ENCODE data around the gene RIC8B. TPM values are rescaled to one million over a fixed set of nuclear protein-coding genes. Genes with fewer than 3 reads are reported as not detected.
"Not testable (repeated sequence)": the region's sequence is repeated elsewhere in the genome, so short reads cannot be mapped to it uniquely, and the experiment has no call there.

Gene RIC8B, protein sequence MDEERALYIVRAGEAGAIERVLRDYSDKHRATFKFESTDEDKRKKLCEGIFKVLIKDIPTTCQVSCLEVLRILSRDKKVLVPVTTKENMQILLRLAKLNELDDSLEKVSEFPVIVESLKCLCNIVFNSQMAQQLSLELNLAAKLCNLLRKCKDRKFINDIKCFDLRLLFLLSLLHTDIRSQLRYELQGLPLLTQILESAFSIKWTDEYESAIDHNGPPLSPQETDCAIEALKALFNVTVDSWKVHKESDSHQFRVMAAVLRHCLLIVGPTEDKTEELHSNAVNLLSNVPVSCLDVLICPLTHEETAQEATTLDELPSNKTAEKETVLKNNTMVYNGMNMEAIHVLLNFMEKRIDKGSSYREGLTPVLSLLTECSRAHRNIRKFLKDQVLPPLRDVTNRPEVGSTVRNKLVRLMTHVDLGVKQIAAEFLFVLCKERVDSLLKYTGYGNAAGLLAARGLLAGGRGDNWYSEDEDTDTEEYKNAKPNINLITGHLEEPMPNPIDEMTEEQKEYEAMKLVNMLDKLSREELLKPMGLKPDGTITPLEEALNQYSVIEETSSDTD
- polyA plus RNA-seq (ENCODE audit: insufficient read length in 3 of 3): 10 to 100 TPM; 23.8 to 30.3 (median 26.7) TPM

DNA sequence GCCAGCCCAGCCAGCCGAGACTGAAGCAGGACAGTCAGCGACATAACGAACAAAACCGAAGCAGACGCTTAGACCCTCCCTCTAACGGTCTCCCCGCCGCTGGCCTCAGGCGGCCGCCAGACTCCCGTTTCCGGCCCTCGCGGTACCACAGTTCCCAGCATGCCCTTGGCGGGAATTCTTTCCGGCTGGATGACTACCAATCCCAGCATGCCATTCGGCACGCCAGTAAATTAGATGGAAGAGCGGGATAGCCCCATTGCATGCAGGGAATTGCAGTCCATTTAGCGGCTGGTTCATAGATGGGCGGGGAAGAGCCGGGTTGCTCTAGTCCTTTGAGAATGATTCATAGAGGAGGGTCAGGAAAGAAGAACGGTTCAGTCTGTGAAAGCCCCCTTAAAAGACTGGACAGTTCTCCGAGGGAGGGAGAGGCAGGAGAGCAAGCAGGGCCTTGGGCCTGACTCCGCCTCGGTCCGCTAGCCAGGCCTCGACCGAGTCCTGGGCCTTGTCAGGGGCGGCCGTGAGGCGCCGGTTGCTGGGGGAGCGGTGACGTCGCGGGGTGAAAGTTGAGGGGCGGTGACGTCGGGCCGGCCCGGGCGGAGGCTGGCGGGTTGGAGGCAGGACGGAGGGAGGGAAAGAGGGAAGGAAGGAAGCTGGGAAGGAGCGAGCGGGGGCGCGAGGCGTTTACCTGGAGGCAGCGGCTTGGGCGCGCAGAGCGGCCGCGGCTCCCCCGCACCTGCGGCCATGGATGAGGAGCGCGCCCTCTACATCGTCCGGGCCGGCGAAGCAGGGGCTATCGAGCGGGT is at the start of gene RIC8B:
Gene RIC8B (plus strand): TSS at position 678 of the 803 bp plus-strand sequence. CDS start 64 bp downstream, at position 742.
- peak; percentile 97 to 98 (median 98) for DNase-seq (ENCODE audit: low read depth in 3 of 3, low spot score in 2 of 3)

DNA sequence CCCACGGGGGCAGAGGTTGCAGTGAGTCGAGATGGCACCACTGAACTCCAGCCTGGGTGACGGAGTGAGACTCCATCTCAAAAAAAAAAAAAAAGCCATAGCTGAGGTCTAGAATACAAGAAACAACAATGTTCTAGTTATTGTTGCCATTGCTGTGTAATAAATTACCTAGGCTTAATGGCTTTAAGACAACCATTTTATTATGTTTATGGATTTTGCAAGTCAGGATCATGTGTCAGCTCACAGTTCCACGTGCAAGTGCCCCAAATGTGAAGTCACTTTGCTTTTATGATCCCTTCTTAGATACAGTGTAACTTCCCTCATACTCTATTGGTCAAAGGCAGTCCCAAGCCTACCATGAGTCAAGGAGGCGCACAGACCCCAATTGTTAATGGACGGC is 49.5 kb upstream of the RIC8B start:
- no peak for DNase-seq (ENCODE audit: low read depth in 3 of 3, low spot score in 2 of 3)

DNA sequence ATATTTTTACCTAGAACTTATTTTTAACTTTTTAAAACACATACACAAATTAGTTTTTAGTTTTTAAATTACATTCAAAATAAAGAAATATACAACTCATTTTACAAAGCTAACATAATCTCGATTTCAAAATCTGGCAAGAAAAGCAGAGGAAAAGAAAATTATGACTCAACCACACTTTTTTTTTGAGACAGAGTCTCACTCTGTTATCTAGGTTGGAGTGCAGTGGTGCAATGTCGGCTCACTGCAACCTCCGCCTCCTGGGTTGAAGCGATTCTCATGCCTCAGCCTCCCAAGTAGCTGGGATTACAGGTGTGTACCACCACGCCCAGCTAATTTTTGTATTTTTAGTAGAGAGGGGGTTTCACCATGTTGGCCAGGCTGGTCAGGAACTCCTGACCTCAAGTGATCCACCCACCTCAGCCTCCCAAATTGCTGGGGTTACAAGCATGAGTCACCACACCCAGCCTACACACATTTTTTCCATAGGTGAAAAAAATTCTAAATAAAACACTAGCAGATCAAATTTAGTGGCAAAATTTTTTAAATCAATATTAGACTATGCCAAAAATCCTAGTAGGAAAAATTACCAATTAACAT is 47.8 kb upstream of the RIC8B start:
- DNase-seq (ENCODE audit: low read depth in 3 of 3, low spot score in 2 of 3): not testable (repeated sequence)

DNA sequence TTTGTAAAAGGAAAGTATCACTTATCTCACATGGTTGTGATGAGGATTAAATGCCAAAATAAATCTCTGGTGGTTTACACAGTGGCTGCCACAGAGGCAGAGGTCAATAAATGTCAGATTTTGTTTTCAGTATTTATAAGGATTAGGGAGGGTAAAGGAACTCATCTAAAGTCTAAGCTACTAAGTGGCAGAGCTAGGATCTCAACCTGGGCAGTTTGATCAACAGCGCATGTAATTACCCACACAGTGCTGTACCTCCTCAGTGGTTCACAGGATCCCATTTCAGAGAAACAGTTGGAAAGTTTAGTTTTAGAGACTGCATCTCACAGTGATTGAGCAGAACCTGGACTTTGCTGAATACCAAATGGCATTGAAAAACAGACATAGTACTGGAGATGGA is 44.9 kb upstream of the RIC8B start:
- peak in 2 of 3 donors; percentile 17 to 26 for DNase-seq (ENCODE audit: low read depth in 3 of 3, low spot score in 2 of 3)

DNA sequence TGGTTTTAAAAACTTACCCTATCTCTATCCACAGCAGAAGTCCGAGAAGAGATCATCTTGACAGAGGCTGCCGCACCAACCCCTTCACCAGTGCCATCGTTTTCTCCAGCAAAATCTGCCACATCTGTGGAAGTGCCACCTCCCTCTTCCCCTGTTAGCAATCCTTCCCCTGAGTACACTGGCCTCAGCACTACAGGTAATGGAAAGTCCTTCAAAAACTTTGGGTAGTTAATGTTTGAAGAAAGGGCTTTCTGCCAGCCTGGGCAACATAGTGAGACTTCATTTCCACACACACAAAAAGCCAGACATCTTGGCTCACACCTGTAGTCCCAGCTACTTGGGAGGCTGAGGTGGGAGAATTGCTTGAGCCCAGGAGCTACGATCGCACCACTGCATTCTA is 41.6 kb upstream of the RIC8B start:
- DNase-seq (ENCODE audit: low read depth in 3 of 3, low spot score in 2 of 3): no peak

DNA sequence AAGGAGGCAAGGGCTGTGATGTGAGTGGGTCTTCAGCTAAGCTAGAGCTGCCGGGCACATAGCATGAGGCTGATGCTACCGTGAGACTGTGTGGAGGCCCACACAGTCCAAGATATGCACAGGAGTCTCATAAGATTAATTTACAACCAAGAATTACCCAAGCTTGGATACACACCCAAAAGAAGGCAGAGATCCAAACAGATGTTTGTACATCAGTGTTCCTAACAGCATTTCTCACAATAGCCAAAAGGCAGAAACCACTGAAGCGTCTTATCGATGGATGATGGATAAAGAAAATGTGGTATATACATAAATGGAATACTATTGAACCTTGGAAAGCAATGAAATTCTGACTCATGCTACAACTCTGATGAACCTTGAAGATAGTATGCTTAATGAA is 40.8 kb upstream of the RIC8B start:
- DNase-seq (ENCODE audit: low read depth in 3 of 3, low spot score in 2 of 3): no peak

DNA sequence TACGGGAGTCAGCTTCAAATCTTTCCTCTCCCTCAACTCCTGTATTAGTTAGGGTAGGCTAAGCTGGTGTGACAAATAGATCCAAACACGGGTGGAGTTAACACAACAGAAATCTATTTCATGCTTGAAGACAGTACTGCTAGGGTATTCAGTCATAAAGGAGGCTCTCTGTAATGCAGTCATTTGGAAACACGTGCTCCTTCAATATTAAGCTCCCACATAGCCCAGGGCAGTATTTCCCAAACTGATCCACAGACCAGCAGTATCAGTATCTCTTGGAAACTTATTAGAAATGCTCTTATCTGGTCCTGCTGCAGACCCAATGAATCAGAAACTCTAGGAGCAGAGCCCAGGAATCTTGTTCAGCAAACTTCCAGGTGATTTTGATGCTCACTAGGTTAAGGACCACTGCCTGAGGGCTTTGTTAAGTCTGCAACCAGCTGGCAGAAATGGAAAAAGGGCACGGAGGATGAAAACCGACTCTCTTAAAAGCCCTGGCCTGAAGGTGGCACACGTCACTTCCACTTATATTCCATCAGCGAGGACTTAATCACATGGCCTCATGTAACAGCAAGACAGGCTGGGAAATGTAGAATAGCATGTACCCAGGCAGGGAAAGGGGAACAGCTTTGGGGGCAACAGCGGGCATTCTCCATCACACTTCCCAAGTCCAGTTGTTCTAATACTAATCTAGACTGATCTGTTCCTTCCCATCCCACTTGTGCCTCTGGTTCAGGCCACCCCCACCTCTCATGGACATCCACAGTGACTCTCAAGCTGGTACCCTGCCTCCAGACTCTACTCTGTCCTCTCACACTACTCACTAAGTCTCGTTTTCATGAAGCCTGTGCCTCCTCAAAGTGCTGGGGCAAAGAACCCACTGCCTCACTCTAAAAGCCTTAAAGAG is 38.2 kb upstream of the RIC8B start:
- DNase-seq (ENCODE audit: low read depth in 3 of 3, low spot score in 2 of 3): no peak

DNA sequence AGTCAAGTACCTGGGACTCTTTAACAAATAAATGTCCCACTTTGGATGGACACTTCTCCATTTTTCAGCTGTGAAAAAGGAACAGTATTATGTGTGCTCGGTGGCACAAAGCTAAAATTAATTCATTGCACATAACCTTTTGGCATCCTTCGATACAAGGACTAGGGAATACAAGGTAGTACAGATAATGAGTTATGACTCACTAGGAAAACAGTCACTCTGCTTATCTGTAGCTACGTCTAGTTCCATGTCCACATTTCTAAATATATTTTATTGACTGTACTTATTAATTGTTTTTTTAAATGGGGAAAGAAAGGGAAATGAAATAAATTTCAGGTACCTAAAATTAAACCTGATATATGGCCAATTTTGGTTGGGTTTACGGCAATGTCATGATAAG is 35.2 kb upstream of the RIC8B start:
- DNase-seq (ENCODE audit: low read depth in 3 of 3, low spot score in 2 of 3): no peak

DNA sequence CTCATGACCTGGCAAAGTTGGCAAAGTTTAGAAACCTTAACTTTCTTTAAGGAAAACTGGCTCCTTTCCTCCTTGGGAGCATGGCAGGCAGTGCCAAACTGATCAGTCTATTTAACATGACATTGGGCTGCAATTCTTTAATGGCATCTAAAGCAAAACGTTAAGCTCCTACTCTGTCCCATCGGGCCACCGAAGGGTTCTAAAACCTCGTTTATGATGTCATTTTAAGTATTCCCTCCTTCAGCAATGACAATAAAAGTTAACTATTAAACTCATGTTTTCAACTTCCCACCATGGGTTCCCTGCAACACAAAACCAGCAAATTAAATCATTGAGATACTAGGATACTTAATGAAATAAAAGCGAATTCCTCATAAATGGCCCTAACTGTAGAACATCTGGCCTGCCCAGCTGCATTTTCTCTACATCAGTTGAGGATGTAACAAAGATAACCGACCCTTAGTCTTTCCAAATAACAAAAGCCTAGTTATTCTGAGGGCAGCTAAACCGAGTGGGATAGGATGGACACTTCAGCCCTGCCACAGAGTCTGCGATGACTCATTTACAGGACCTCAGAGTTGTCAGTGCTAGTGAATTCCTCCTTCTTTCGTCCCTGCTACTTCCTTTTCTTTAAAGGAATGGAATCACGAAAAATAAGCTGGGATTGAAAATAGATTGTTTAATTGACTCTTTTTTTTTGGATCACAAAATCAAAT is 34.5 kb upstream of the RIC8B start:
- DNase-seq (ENCODE audit: low read depth in 3 of 3, low spot score in 2 of 3): no peak

DNA sequence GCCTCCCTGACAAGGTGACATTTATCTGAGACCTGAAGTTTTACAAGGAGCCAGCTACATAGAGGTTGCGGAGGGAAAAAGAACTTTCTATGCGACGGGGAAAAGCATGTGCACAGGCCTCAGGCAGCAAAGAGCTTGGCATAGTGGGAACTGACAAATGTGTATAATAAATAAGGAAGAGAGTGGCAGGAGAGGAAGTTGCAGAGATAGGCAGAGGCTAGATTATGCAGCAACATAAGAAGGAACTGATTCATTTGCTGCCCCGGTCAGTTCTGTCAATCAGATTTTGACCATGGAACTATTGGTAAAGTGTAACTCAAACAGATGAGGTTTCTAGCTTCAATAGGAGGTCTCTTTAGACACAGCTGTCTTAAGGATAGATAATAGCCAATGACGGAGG is 33.7 kb upstream of the RIC8B start:
- no peak for DNase-seq (ENCODE audit: low read depth in 3 of 3, low spot score in 2 of 3)

DNA sequence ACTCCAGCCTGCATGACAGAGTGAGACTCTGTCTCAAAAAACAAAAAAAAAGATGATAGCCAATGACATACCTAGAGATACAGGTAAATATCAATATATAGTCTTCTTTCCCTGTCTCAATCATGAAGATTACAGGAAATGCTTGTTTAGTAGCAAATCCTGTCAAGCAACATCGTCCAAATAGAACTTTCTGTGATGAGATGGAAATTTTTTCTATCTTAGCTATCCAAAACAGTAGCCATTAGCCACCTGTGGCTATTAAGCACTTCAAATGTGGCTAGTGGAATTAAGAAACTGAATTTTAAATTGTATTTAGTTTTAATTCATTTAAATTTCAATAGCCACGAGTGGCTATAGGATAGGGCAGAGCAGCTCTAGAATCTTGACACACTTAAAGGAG is 33.2 kb upstream of the RIC8B start:
- DNase-seq (ENCODE audit: low read depth in 3 of 3, low spot score in 2 of 3): no peak

DNA sequence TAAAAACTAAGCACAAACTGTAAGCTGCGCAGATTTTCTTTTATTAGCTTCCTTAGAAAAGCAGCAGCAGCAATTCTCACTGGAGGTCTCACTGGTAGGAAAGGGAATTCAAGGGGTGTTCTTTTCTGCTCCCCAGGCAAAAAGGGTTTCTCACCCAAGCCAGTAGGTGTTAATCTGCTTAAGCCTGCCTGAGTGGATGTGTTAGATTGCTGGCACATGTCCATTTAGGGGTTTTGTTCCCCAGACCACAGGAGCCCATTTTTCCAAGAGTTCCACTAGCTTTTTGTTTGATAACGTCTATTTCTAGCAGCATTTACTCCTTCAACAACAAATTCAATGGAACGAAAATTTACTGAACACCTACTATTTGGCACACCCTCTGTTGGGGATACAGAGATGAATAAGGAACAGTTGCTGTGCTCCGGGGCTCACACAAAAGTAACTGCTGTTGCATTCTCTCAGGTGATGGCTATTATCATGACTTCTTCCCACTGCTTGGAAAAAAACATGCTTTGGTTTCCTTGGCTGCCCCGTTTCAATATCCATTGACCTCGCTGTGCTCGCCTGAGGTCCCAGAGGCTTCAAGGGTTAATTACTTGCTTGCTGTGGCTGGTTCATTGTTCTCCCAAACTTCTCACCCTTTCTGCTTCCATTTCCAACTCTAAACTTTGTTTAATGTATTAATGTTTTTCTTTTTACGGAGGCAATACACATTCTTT is 31.1 kb upstream of the RIC8B start:
- no peak for DNase-seq (ENCODE audit: low read depth in 3 of 3, low spot score in 2 of 3)

DNA sequence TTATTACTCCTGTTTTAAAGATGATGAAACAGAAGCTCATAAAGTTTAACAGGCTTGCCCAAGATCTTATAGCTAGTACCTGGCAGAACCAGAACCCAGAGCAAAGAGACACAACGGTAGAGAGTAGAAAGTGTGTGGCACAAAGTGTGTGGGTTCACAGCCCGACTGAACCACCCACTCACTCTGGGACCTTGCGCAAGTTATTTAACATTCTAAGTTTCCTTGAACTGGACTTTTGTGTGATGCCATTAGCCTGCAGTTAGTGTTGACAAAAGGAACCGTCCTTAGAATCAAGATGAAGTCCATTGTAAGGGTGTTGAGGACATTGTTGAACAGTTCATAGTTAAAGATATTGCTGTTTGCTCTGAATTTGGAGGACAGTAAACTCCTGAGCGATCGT is 29.9 kb upstream of the RIC8B start:
- no peak for DNase-seq (ENCODE audit: low read depth in 3 of 3, low spot score in 2 of 3)

DNA sequence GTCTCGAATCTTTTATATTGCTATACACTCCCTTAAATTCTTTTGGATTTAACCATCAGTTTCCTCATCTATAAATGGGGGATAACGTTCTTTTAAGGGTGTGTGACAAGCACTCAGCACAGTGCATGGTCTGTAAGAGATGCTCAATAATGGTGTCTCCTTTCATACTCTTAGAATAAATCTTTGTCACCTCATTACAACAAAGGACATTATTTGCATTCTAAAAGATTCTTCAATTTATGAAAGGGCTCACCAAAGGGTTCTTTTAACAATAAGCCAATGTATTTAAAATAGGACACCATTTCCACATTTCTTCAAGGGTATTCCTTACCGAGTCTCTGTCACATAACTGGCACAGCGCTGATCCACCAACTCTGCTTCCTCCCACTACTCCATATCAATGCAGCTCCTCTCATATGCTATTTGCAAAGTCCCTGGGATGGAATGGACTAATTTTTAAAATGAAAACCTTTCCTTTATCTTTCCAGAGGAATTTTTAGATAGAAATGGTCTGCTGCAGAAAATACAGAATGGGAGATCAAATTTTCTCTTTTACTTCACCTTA is 29.2 kb upstream of the RIC8B start:
- DNase-seq (ENCODE audit: low read depth in 3 of 3, low spot score in 2 of 3): no peak

DNA sequence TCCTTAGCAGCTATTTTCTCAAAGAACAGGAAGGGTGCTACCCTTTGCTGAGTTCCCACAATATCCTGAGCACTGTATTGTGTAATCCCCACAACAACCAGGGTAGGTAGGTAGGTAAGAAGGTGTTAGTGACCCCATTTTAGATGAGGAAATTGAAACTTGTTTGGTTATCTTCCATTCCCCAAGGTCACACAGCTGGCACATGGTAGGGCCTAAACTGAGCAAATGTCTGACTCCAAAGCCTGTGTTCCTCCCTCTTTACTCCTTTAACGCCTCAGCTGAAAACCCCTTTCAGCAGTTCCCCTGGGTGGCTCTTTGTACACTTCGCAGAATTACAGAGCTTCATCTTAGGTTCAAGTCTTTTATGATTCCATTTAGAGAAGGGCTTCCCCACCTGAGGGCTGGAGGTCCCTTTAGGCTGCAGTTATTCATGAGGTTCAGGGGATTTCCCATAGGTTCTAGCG is 26.5 kb upstream of the RIC8B start:
- DNase-seq (ENCODE audit: low read depth in 3 of 3, low spot score in 2 of 3): no peak

DNA sequence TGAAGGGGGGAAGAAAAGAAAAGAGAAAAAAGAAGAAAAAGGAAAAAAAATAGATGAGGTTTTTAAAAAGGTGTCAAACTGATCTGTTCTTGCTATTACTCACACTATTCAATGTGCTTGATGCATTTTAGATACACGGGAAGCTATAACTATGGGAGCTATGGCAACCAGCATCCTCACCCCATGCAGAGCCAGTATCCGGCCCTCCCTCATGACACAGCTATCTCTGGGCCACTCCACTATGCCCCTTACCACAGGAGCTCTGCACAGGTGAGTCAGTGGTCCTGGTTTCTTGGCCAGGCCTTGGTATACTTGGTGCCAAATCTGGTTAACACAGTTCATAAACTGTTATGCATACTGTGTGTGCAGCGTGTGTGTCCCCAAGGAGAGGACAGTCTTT is 24.0 kb upstream of the RIC8B start:
- no peak for DNase-seq (ENCODE audit: low read depth in 3 of 3, low spot score in 2 of 3)

DNA sequence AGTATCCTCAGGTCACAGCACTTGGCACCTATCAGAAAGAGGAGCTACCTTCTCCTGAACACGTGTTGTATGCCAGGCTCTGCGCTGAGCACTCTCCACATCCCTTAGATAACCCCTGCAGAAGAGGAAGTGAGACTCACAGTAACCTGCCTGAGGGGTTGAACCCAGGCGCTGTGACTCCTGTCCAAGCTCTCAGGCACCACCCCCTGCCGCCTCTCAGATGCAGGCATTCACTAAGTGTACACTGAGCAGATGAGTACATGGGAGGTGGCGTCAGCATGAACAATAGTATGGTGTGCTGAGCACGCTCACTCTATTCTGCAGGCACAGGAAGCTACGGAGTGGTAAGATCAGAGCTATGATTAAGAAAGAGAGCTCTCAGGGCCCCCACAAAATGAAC is 21.0 kb upstream of the RIC8B start:
- no peak for DNase-seq (ENCODE audit: low read depth in 3 of 3, low spot score in 2 of 3)

DNA sequence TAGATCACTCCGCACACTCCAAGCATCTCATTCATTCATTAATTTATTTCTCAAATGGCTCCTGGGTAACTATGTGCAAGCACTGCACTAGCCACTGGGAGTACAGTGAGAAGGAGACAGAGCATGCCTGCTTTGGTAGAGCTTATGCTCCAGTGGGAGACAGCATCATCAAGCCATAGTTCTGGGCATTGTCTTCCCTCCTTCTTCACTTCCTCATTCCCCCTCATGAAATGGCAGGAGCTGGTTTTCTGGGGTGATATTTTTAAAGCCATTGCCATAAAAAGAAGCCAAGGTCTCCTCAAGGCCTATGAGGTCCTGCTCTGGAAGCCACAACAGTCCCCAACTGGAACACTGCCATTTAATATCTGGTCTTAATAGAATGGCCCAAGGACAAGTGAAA is 20.2 kb upstream of the RIC8B start:
- no peak for DNase-seq (ENCODE audit: low read depth in 3 of 3, low spot score in 2 of 3)
